ENCODE results near the gene THSD7A. TPM values are rescaled to one million over a fixed set of nuclear protein-coding genes. Genes with fewer than 3 reads are reported as not detected.

THSD7A gene
- total and polyA plus RNA-seq, 2 of the 8 experiments (the other 6 are each of a cell fraction or from before 2014, with no cell fraction given) = 0.44 to 1.2 TPM

- Histone ChIP-seq H2AFZ (ENCODE audit: low read length) (no peak overlapping the region), H3K4me3 (ENCODE audit: extremely low read depth in 1 of 4, insufficient read depth in 2 of 4, low read depth in 3 of 4, low read length in 4 of 4) (no peak overlapping the region), H3K4ac (replicated peaks; ENCODE audit: insufficient read length, low read depth, low read length) (no peak overlapping the region), H3K23ac (ENCODE audit: insufficient read length) (no peak overlapping the region), H4K8ac (ENCODE audit: extremely low read depth, insufficient read depth, low read length) (no peak overlapping the region), H3K9me3 (ENCODE audit: insufficient read depth in 2 of 2, low read depth in 1 of 2, low read length in 1 of 2) (peaks cover 0 to 6% of the 10 kb centered on the region in 2 experiments; a peak in 2 of 4 replicates), H4K20me1 (replicated peaks in 1 of 2; ENCODE audit: control insufficient read depth in 1 of 2, insufficient read depth in 2 of 2, low read length in 2 of 2) (no peaks in the 10 kb centered on the region), H4K5ac (ENCODE audit: insufficient read length, low read depth, low read length) (no peak overlapping the region), H3K79me2 (ENCODE audit: control insufficient read depth in 1 of 2, insufficient read depth in 2 of 2, low read length in 2 of 2) (no peaks in the 10 kb centered on the region), H2BK15ac (ENCODE audit: low read length) (no peak overlapping the region), H2BK20ac (ENCODE audit: low read length) (no peak overlapping the region), H3K27ac (ENCODE audit: low read depth, low read length) (no peak overlapping the region), H2BK5ac (ENCODE audit: low read depth, low read length) (no peak overlapping the region), H3K4me1 (replicated peaks in 1 of 4; ENCODE audit: control insufficient read depth in 3 of 4, insufficient read depth in 4 of 4, low read length in 3 of 4) (peaks cover 0 to 3% (median 0%) of the 10 kb centered on the region in 4 experiments; a peak in 1 of 7 replicates), H3K14ac (ENCODE audit: insufficient read length) (no peak overlapping the region), H3K56ac (replicated peaks; ENCODE audit: insufficient read length, low read depth, low read length) (no peak overlapping the region), H3K4me2 (ENCODE audit: insufficient read depth in 1 of 2, low read depth in 2 of 2, low read length in 2 of 2) (no peak overlapping the region), H3K36me3 (ENCODE audit: control insufficient read depth in 2 of 4, insufficient read depth in 4 of 4, low read length in 3 of 4) (peaks cover 0 to 4% (median 0%) of the 10 kb centered on the region in 4 experiments; a peak in 1 of 8 replicates), H3K27me3 (replicated peaks in 1 of 4; ENCODE audit: control insufficient read depth in 3 of 4, extremely low read depth in 1 of 4, insufficient read depth in 3 of 4, low read length in 3 of 4) (no peaks in the 10 kb centered on the region), H3K79me1 (ENCODE audit: low read depth, low read length) (no peaks in the 10 kb centered on the region), H3K9ac (replicated peaks in 1 of 4; ENCODE audit: extremely low read depth in 1 of 4, low read depth in 3 of 4, low read length in 3 of 4) (no peak overlapping the region), H2BK12ac (ENCODE audit: low read depth, low read length) (no peak overlapping the region), H2BK120ac (replicated peaks; ENCODE audit: low read depth, low read length) (no peak overlapping the region), H3K23me2 (ENCODE audit: low read depth, low read length) (no peaks in the 10 kb centered on the region), H3K18ac (ENCODE audit: extremely low read depth, low read length) (no peak overlapping the region), H2AK5ac (ENCODE audit: low read depth, low read length) (no peak overlapping the region), H4K91ac (replicated peaks; ENCODE audit: insufficient read length, low read length) (no peak overlapping the region)
- peak; percentile 85 for FAIRE-seq
- ChIA-PET POLR2A (ENCODE audit: partially characterized antibody) (no interaction called here), CTCF (ENCODE audit: partially characterized antibody) (interaction anchor here (1.0 kb wide), 1 partner anchor 13 kb away, joined by 3 read pairs; no protein-coding TSS in a partner anchor)
- 59% methylated on average over 2 of the region's 2 CpGs; no CpG with 5 or more reads in 1 of the 2 experiments for WGBS, 2 experiments (ENCODE audit: extremely low coverage in 1 of 2, insufficient coverage in 1 of 2, insufficient read length in 1 of 2, insufficient replicate concordance in 2 of 2, low coverage in 1 of 2, low lambda C conversion rate in 2 of 2, missing lambda C conversion rate in 1 of 2)
- no peak for DNase-seq (ENCODE audit: low read depth in 1 of 2, low spot score in 2 of 2)
- TF ChIP-seq GTF2F1 (IDR thresholded peaks at IDR 0.05; ENCODE audit: borderline replicate concordance, low read depth, low read length) (no peak), CBX8 (IDR thresholded peaks at IDR 0.05; ENCODE audit: borderline replicate concordance, low read depth, low read length) (no peak), CHD2 (IDR thresholded peaks at IDR 0.05; ENCODE audit: low read length) (no peak), SP4 (IDR thresholded peaks at IDR 0.05; ENCODE audit: low read length) (no peak), NANOG (IDR thresholded peaks at IDR 0.05; ENCODE audit: insufficient read depth, low read depth, low read length, poor library complexity, severe bottlenecking) (no peak), SIN3A (conservative IDR thresholded peaks at IDR 0.05 in 1 of 2, IDR thresholded peaks at IDR 0.05 in 1 of 2; ENCODE audit: low read depth in 1 of 2, low read length in 2 of 2) (no peak), JUND (IDR thresholded peaks at IDR 0.05; ENCODE audit: low read length) (no peak), GABPA (IDR thresholded peaks at IDR 0.05; ENCODE audit: borderline replicate concordance, insufficient read depth, low read length) (no peak), HDAC2 (IDR thresholded peaks at IDR 0.05; ENCODE audit: borderline replicate concordance in 1 of 2, low read depth in 2 of 2, low read length in 2 of 2) (no peak), SIX5 (IDR thresholded peaks at IDR 0.05; ENCODE audit: low read depth, low read length) (no peak), KDM4A (IDR thresholded peaks at IDR 0.05; ENCODE audit: low read depth, low read length, severe bottlenecking) (no peak), CEBPB (IDR thresholded peaks at IDR 0.05; ENCODE audit: low read depth, low read length) (no peak)
Measured at GRCh38 chr7:11436773-11437524, 395.0 kb downstream of the THSD7A start.

Data from H1 (cell line).